ENCODE data around the gene SCGB1D4. TPM values are rescaled to one million over a fixed set of nuclear protein-coding genes. Genes with fewer than 3 reads are reported as not detected.

The SCGB1D4 gene
- total and polyA plus RNA-seq, 2 donors (not counting 3 experiments of a cell fraction or from before 2014, with no cell fraction given): not detected

DNA sequence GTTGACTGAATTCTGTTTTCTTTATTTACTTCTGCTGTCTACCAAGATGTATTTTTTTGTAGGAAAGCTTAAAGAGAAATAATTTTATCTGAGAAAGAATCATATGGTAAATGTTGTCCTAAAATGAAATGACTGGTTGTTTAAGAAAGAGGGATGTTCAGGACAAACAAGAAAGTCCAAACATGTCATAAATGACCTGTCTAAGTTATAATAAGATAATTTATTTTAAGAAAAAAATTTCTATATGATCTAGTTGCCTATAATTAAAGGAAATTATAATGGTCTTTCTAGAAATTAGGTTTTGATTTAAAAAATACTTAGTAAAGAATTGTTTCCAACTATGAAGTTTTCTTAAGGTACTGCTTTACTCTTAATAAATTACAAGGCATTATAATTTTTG is 18.4 kb downstream of the SCGB1D4 start:
- Histone ChIP-seq H3K9me1 (replicated peaks; ENCODE audit: control insufficient read depth, extremely low read depth, insufficient read depth, low read length) (no peaks in the 10 kb centered on the region), H3K9me3 (replicated peaks; ENCODE audit: control insufficient read depth, insufficient read depth, low read length) (no peaks in the 10 kb centered on the region), H3K4me2 (ENCODE audit: insufficient read depth, low read length) (no peak overlapping the region), H3K4me1 (ENCODE audit: control insufficient read depth, extremely low read depth, insufficient read depth, low read length) (no peaks in the 10 kb centered on the region), H3K79me2 (ENCODE audit: control insufficient read depth, insufficient read depth, low read length) (no peaks in the 10 kb centered on the region), H3K4me3 (replicated peaks in 1 of 3; ENCODE audit: insufficient read depth in 1 of 3, low read depth in 1 of 3, low read length in 3 of 3) (no peak overlapping the region), H3K36me3 (ENCODE audit: control insufficient read depth in 2 of 2, extremely low read depth in 1 of 2, insufficient read depth in 2 of 2, low read length in 2 of 2) (no peaks in the 10 kb centered on the region), H3K27ac (ENCODE audit: insufficient read depth, low read depth, low read length) (no peak overlapping the region), H3K9ac (replicated peaks; ENCODE audit: extremely low read depth, insufficient read depth, low read length) (no peak overlapping the region), H2AFZ (ENCODE audit: low read depth, low read length) (no peak overlapping the region), H4K20me1 (replicated peaks; ENCODE audit: control insufficient read depth, extremely low read depth, insufficient read depth, low read length) (no peaks in the 10 kb centered on the region), H3K27me3 (ENCODE audit: control insufficient read depth in 2 of 2, insufficient read depth in 2 of 2, low read length in 2 of 2) (peaks cover 4 to 20% of the 10 kb centered on the region in 2 experiments)
- ChIA-PET CTCF (no interaction called here), POLR2A (no interaction called here)
- intact Hi-C loops (cut with micrococcal nuclease) (no loop called here), dilution Hi-C loops (cut with MboI; ENCODE audit: extremely low pct_ligation_motif_present, low sequenced_read_pairs) (no loop called here)
- DNase-seq (ENCODE audit: low read depth, low spot score): no peak
- TF ChIP-seq FOS (IDR thresholded peaks at IDR 0.05; ENCODE audit: borderline replicate concordance, insufficient read depth, low read length) (no peak), GATA2 (IDR thresholded peaks at IDR 0.05; ENCODE audit: insufficient read depth, insufficient read length, low read depth, low read length) (no peak), POLR2AphosphoS5 (IDR thresholded peaks at IDR 0.05; ENCODE audit: insufficient read depth, low read depth, low read length) (no peak), JUN (IDR thresholded peaks at IDR 0.05; ENCODE audit: borderline replicate concordance, insufficient read depth, insufficient read length, low read depth) (no peak)
- FAIRE-seq: no peak
- BruUV-seq (replicated peaks): no TSS peak

DNA sequence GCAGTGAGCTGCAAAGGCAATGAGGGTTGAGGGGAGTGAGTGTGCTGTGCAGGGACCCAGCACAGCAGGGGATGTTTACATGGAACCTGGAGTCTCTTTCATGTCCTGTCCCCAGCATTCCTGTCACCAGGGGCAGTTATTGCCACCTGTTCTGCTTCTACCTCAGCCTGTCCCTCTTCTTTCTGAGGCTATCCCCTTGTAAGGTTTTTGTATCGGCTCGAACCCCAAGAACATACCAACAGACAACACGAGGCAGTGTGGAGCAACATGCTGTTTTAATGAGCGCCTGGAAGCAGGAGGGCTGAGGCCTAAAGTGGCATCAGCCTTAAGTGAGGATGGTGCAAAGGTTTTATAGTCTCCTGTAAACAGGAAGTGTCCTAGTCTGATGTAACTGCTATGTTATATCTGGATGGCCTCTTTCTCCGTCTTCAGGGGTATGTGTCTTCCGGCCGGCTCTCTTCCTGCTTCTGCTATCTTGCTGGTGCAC is 25.0 kb downstream of the SCGB1D4 start:
- dilution Hi-C loops (cut with MboI; ENCODE audit: extremely low pct_ligation_motif_present, low sequenced_read_pairs) (no loop called here), intact Hi-C loops (cut with micrococcal nuclease) (no loop called here)
- ChIA-PET POLR2A (no interaction called here), CTCF (no interaction called here)
- Histone ChIP-seq H3K9me1 (replicated peaks; ENCODE audit: control insufficient read depth, extremely low read depth, insufficient read depth, low read length) (no peaks in the 10 kb centered on the region), H4K20me1 (replicated peaks; ENCODE audit: control insufficient read depth, extremely low read depth, insufficient read depth, low read length) (no peaks in the 10 kb centered on the region), H3K4me1 (ENCODE audit: control insufficient read depth, extremely low read depth, insufficient read depth, low read length) (no peaks in the 10 kb centered on the region), H3K27ac (ENCODE audit: insufficient read depth, low read depth, low read length) (no peak overlapping the region), H3K36me3 (ENCODE audit: control insufficient read depth in 2 of 2, extremely low read depth in 1 of 2, insufficient read depth in 2 of 2, low read length in 2 of 2) (no peaks in the 10 kb centered on the region), H3K27me3 (ENCODE audit: control insufficient read depth in 2 of 2, insufficient read depth in 2 of 2, low read length in 2 of 2) (peaks cover 4 to 14% of the 10 kb centered on the region in 2 experiments), H3K9me3 (replicated peaks; ENCODE audit: control insufficient read depth, insufficient read depth, low read length) (no peaks in the 10 kb centered on the region), H2AFZ (ENCODE audit: low read depth, low read length) (no peak overlapping the region), H3K79me2 (ENCODE audit: control insufficient read depth, insufficient read depth, low read length) (no peaks in the 10 kb centered on the region), H3K9ac (replicated peaks; ENCODE audit: extremely low read depth, insufficient read depth, low read length) (no peak overlapping the region), H3K4me3 (replicated peaks in 1 of 3; ENCODE audit: insufficient read depth in 1 of 3, low read depth in 1 of 3, low read length in 3 of 3) (no peak overlapping the region), H3K4me2 (ENCODE audit: insufficient read depth, low read length) (no peak overlapping the region)
- no TSS peak for BruUV-seq (replicated peaks)
- FAIRE-seq (no peak), DNase-seq (ENCODE audit: low read depth, low spot score) (no peak)
- no peak for TF ChIP-seq FOS (IDR thresholded peaks at IDR 0.05; ENCODE audit: borderline replicate concordance, insufficient read depth, low read length)
- TF ChIP-seq, protein P1, sequence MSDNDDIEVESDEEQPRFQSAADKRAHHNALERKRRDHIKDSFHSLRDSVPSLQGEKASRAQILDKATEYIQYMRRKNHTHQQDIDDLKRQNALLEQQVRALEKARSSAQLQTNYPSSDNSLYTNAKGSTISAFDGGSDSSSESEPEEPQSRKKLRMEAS (IDR thresholded peaks at IDR 0.05; ENCODE audit: insufficient read depth, insufficient read length): no peak
- no peak for TF ChIP-seq MYC (IDR thresholded peaks at IDR 0.05; ENCODE audit: low read depth, low read length)
- TF ChIP-seq EZH2 (IDR thresholded peaks at IDR 0.05; ENCODE audit: borderline replicate concordance, low read depth, low read length, severe bottlenecking): no peak
- no peak for TF ChIP-seq GATA2 (IDR thresholded peaks at IDR 0.05; ENCODE audit: insufficient read depth, insufficient read length, low read depth, low read length)
- no peak for TF ChIP-seq JUN (IDR thresholded peaks at IDR 0.05; ENCODE audit: borderline replicate concordance, insufficient read depth, insufficient read length, low read depth)
- TF ChIP-seq, protein P2, sequence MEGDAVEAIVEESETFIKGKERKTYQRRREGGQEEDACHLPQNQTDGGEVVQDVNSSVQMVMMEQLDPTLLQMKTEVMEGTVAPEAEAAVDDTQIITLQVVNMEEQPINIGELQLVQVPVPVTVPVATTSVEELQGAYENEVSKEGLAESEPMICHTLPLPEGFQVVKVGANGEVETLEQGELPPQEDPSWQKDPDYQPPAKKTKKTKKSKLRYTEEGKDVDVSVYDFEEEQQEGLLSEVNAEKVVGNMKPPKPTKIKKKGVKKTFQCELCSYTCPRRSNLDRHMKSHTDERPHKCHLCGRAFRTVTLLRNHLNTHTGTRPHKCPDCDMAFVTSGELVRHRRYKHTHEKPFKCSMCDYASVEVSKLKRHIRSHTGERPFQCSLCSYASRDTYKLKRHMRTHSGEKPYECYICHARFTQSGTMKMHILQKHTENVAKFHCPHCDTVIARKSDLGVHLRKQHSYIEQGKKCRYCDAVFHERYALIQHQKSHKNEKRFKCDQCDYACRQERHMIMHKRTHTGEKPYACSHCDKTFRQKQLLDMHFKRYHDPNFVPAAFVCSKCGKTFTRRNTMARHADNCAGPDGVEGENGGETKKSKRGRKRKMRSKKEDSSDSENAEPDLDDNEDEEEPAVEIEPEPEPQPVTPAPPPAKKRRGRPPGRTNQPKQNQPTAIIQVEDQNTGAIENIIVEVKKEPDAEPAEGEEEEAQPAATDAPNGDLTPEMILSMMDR (IDR thresholded peaks at IDR 0.05; ENCODE audit: extremely low read depth in 1 of 2, insufficient read depth in 1 of 2, low read depth in 1 of 2, low read length in 2 of 2): no peak
- no peak for TF ChIP-seq POLR2A (IDR thresholded peaks at IDR 0.05; ENCODE audit: low read depth, low read length)
- no peak for TF ChIP-seq POLR2AphosphoS5 (IDR thresholded peaks at IDR 0.05; ENCODE audit: insufficient read depth, low read depth, low read length)

Data from endothelial cell of umbilical vein (primary cell).